Erythroblast (primary cell): ENCODE data around the gene HECW1.

Experiments used
- GATA1 ChIP-seq: IDR thresholded peaks from 2 replicates; pipeline ENCODE4 v1.6.1; 2011; ENCODE audit warnings: low read depth, mild to moderate bottlenecking, control low read depth, low read length, moderate library complexity
- POLR2A ChIP-seq: IDR thresholded peaks from 2 replicates; pipeline ENCODE4 v1.6.1; 2011; ENCODE audit warnings: mild to moderate bottlenecking, low read length

GRCh38 chr7:43459019-43459337, 346.5 kb downstream of the HECW1 start:
- TF ChIP-seq POLR2A (no peak), GATA1 (no peak)
